ENCODE results near the gene GCN1. TPM values are rescaled to one million over a fixed set of nuclear protein-coding genes. Genes with fewer than 3 reads are reported as not detected.

GCN1 gene
- total and polyA plus RNA-seq, 2 of the 8 experiments (the other 6 are each of a cell fraction or from before 2014, with no cell fraction given), result 61.4 to 133 TPM

DNA sequence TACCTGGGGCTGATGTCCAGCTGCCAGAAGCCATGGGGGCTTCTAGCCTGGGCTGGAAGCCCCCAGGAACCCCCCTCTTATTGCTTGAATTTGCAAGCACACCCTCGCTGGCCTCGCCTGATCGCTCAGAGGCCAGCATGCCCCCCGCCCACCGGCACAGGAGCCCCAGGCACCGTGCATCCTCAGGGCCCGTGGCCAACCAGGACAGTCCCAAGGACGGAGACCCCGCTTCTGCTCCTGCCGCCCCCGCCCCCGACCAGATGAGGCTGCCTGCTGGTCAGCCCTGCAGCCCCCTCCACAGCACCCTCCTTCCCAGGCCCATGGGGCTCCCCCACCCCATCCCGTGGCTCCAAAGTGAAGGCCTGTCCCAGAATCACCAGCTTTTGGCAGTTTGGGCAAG, 99.2 kb downstream of the GCN1 start:
- POLR2A ChIA-PET (ENCODE audit: partially characterized antibody), result interaction anchor here (0.5 to 11.7 kb wide), 7 partner anchors 8 to 150 kb away, joined by 3 to 96 read pairs (median 4); partner anchors contain the start of gene RAB35
- FAIRE-seq, result no peak
- 94% methylated on average over 11 of the region's 13 CpGs; no CpG with 5 or more reads in 1 of the 2 experiments for WGBS, 2 experiments (ENCODE audit: extremely low coverage in 1 of 2, insufficient coverage in 1 of 2, insufficient read length in 1 of 2, insufficient replicate concordance in 2 of 2, low coverage in 1 of 2, low lambda C conversion rate in 2 of 2, missing lambda C conversion rate in 1 of 2)
- TF ChIP-seq POLR2AphosphoS5 (IDR thresholded peaks at IDR 0.05; ENCODE audit: low read depth, low read length) (no peak), JUN (IDR thresholded peaks at IDR 0.05; ENCODE audit: low read depth, low read length) (no peak), CEBPB (IDR thresholded peaks at IDR 0.05; ENCODE audit: low read depth, low read length) (no peak), SIX5 (IDR thresholded peaks at IDR 0.05; ENCODE audit: low read depth, low read length) (no peak), RFX5 (IDR thresholded peaks at IDR 0.05; ENCODE audit: borderline replicate concordance, low read depth, low read length) (no peak), SRF (IDR thresholded peaks at IDR 0.05; ENCODE audit: low read depth, low read length) (no peak), KDM4A (IDR thresholded peaks at IDR 0.05; ENCODE audit: low read depth, low read length, severe bottlenecking) (no peak), YY1 (IDR thresholded peaks at IDR 0.05; ENCODE audit: low read depth, low read length) (no peak), SP2 (IDR thresholded peaks at IDR 0.05; ENCODE audit: low read length) (no peak), GTF2F1 (IDR thresholded peaks at IDR 0.05; ENCODE audit: borderline replicate concordance, low read depth, low read length) (no peak), TAF1 (IDR thresholded peaks at IDR 0.05; ENCODE audit: low read depth, low read length) (no peak)
- TF ChIP-seq, protein P1, sequence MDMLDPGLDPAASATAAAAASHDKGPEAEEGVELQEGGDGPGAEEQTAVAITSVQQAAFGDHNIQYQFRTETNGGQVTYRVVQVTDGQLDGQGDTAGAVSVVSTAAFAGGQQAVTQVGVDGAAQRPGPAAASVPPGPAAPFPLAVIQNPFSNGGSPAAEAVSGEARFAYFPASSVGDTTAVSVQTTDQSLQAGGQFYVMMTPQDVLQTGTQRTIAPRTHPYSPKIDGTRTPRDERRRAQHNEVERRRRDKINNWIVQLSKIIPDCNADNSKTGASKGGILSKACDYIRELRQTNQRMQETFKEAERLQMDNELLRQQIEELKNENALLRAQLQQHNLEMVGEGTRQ (IDR thresholded peaks at IDR 0.05; ENCODE audit: low read length), result no peak

More for the DNA sequence above, 99.2 kb downstream of the GCN1 start:
- no peaks in the 10 kb centered on the region for H3K23me2 ChIP-seq (ENCODE audit: low read depth, low read length)
- no peaks in the 10 kb centered on the region for H3K9me3 ChIP-seq (ENCODE audit: insufficient read depth in 2 of 2, low read depth in 1 of 2, low read length in 1 of 2)
- H3K23ac ChIP-seq (ENCODE audit: insufficient read length), result no peak overlapping the region
- no peak overlapping the region for H4K5ac ChIP-seq (ENCODE audit: insufficient read length, low read depth, low read length)
- CTCF ChIA-PET (ENCODE audit: partially characterized antibody), result interaction anchor here (0.6 kb wide), 1 partner anchor 17 kb away, joined by 3 read pairs; no protein-coding TSS in a partner anchor
- peaks cover 3 to 11% of the 10 kb centered on the region in 2 experiments for H4K20me1 ChIP-seq (replicated peaks in 1 of 2; ENCODE audit: control insufficient read depth in 1 of 2, insufficient read depth in 2 of 2, low read length in 2 of 2)
- H3K79me2 ChIP-seq (ENCODE audit: control insufficient read depth in 1 of 2, insufficient read depth in 2 of 2, low read length in 2 of 2), result peaks cover 0 to 9% of the 10 kb centered on the region in 2 experiments; a peak in 2 of 4 replicates
- H2BK20ac ChIP-seq (ENCODE audit: low read length), result no peak overlapping the region
- H3K36me3 ChIP-seq (ENCODE audit: control insufficient read depth in 2 of 4, insufficient read depth in 4 of 4, low read length in 3 of 4), result peaks cover 0 to 12% (median 8%) of the 10 kb centered on the region in 4 experiments; a peak in 6 of 8 replicates
- no peak overlapping the region for H2AK5ac ChIP-seq (ENCODE audit: low read depth, low read length)
- no peak overlapping the region for H3K9ac ChIP-seq (replicated peaks in 1 of 4; ENCODE audit: extremely low read depth in 1 of 4, low read depth in 3 of 4, low read length in 3 of 4)
- DNase-seq (ENCODE audit: low read depth in 1 of 2, low spot score in 2 of 2), result no peak
- no peak overlapping the region for H3K4ac ChIP-seq (replicated peaks; ENCODE audit: insufficient read length, low read depth, low read length)
- H3K18ac ChIP-seq (ENCODE audit: extremely low read depth, low read length), result no peak overlapping the region
- no peak overlapping the region for H3K4me2 ChIP-seq (ENCODE audit: insufficient read depth in 1 of 2, low read depth in 2 of 2, low read length in 2 of 2)
- no peak overlapping the region for H4K8ac ChIP-seq (ENCODE audit: extremely low read depth, insufficient read depth, low read length)
- H3K27me3 ChIP-seq (replicated peaks in 1 of 4; ENCODE audit: control insufficient read depth in 3 of 4, extremely low read depth in 1 of 4, insufficient read depth in 3 of 4, low read length in 3 of 4), result no peaks in the 10 kb centered on the region
- H2BK5ac ChIP-seq (ENCODE audit: low read depth, low read length), result 0 out of 2 replicates have a peak overlapping the region, but pooled peaks have one; percentile 30
- H2BK120ac ChIP-seq (replicated peaks; ENCODE audit: low read depth, low read length), result no peak overlapping the region
- peaks cover 6 to 36% (median 28%) of the 10 kb centered on the region in 4 experiments for H3K4me1 ChIP-seq (replicated peaks in 1 of 4; ENCODE audit: control insufficient read depth in 3 of 4, insufficient read depth in 4 of 4, low read length in 3 of 4)
- no peak overlapping the region for H2AFZ ChIP-seq (ENCODE audit: low read length)
- H3K14ac ChIP-seq (ENCODE audit: insufficient read length), result no peak overlapping the region
- no peak overlapping the region for H3K56ac ChIP-seq (replicated peaks; ENCODE audit: insufficient read length, low read depth, low read length)
- no peak overlapping the region for H3K4me3 ChIP-seq (ENCODE audit: extremely low read depth in 1 of 4, insufficient read depth in 2 of 4, low read depth in 3 of 4, low read length in 4 of 4)
- no peak overlapping the region for H2BK12ac ChIP-seq (ENCODE audit: low read depth, low read length)
- H3K79me1 ChIP-seq (ENCODE audit: low read depth, low read length), result 0 out of 2 replicates have a peak, but pooled peaks cover 3% of the 10 kb centered on the region
- no peak overlapping the region for H3K27ac ChIP-seq (ENCODE audit: low read depth, low read length)
- H4K91ac ChIP-seq (replicated peaks; ENCODE audit: insufficient read length, low read length), result no peak overlapping the region
- H2BK15ac ChIP-seq (ENCODE audit: low read length), result no peak overlapping the region

All from H1 (cell line).